Endothelial cell of umbilical vein (primary cell): Measurements from ENCODE around the gene LIAS. TPM values are rescaled to one million over a fixed set of nuclear protein-coding genes. Genes with fewer than 3 reads are reported as not detected.
"Not testable (repeated sequence)": the region's sequence is repeated elsewhere in the genome, so short reads cannot be mapped to it uniquely, and the experiment has no call there.

Experiments
- BruUV-seq: library from RNA; stranded (reverse); fragments of 400-500 nt; replicated peaks from 2 replicates; lab custom pipeline; 2021; lab: Mats Ljungman, UMichigan
- CTCF ChIA-PET: fragments of 300-600, 350-600 bp; sonication (Branson Sonifier 250); formaldehyde crosslinking; loops from one replicate; lab custom pipeline; 2021; ENCODE audit warnings: antibody characterized with exemption, inconsistent platforms; lab: Charles Lee
- POLR2A ChIA-PET: fragments of 300-600, 350-600 bp; sonication (Branson Sonifier 250); formaldehyde crosslinking; loops from one replicate; lab custom pipeline; 2021; ENCODE audit warnings: antibody characterized with exemption, inconsistent platforms; lab: Charles Lee
- DNase-seq: peaks from one replicate; pipeline ENCODE4 v3.0.0-alpha.2; 2011; ENCODE audit warnings: low read depth, low spot score
- FAIRE-seq: peaks from 2 replicates; lab custom pipeline; 2011; peaks lifted over from hg19 to GRCh38; lab: Jason Lieb, UNC
- H2AFZ ChIP-seq: 2 replicates; pipeline ENCODE4 v1.6.0; 2012; ENCODE audit warnings: low read depth, low read length, control low read depth, inconsistent platforms
- H3K27ac ChIP-seq: 2 replicates; pipeline ENCODE4 v1.5.1; 2011; ENCODE audit warnings: low read depth, mild to moderate bottlenecking, control low read depth, low read length, moderate library complexity; ENCODE audit not compliant: insufficient read depth
- H3K27me3 ChIP-seq, 2 experiments: 2 replicates each; pipeline versions ENCODE4 v1.6.0 to v1.6.1; 2011; ENCODE audit warnings: low read length in 2 of 2, mixed read lengths in 1 of 2; ENCODE audit not compliant: control insufficient read depth in 2 of 2, insufficient read depth in 2 of 2
- H3K36me3 ChIP-seq, 2 experiments: 2 replicates in 1 of 2; 3 replicates in 1 of 2; pipeline ENCODE4 v1.5.1; 2011; ENCODE audit warnings: low read length in 2 of 2, mild to moderate bottlenecking in 1 of 2, moderate library complexity in 1 of 2; ENCODE audit not compliant: control insufficient read depth in 2 of 2, insufficient read depth in 2 of 2; ENCODE audit errors: extremely low read depth in 1 of 2
- H3K4me1 ChIP-seq: 3 replicates; pipeline ENCODE4 v1.5.1; 2011; ENCODE audit warnings: mild to moderate bottlenecking, low read length; ENCODE audit not compliant: control insufficient read depth, insufficient read depth; ENCODE audit errors: extremely low read depth
- H3K4me2 ChIP-seq: 2 replicates; pipeline ENCODE4 v1.6.1; 2011; ENCODE audit warnings: low read length, control low read depth, mixed read lengths; ENCODE audit not compliant: insufficient read depth
- H3K4me3 ChIP-seq, 3 experiments: fragments of 200-600 bp in 1 of 3; sonication (generic), shearing (Covaris generic) in 1 of 3; replicated peaks in 1 of 3; 2 replicates each; pipeline ENCODE4 v1.5.1; 2011 to 2016; ENCODE audit warnings: control low read depth in 3 of 3, low read length in 3 of 3, mild to moderate bottlenecking in 2 of 3, inconsistent platforms in 1 of 3, low read depth in 1 of 3, moderate library complexity in 1 of 3; ENCODE audit not compliant: insufficient read depth in 1 of 3
- H3K79me2 ChIP-seq: 2 replicates; pipeline ENCODE4 v1.6.0; 2012; ENCODE audit warnings: low read length, inconsistent platforms; ENCODE audit not compliant: control insufficient read depth, insufficient read depth
- H3K9ac ChIP-seq: replicated peaks from 2 replicates; pipeline ENCODE3; 2011; ENCODE audit warnings: low read length, control low read depth; ENCODE audit not compliant: insufficient read depth; ENCODE audit errors: extremely low read depth
- H3K9me1 ChIP-seq: replicated peaks from 3 replicates; pipeline ENCODE4 v1.6.0; 2011; ENCODE audit warnings: mild to moderate bottlenecking, low read length; ENCODE audit not compliant: control insufficient read depth, insufficient read depth; ENCODE audit errors: extremely low read depth
- H3K9me3 ChIP-seq: replicated peaks from 2 replicates; pipeline ENCODE4 v1.5.1; 2012; ENCODE audit warnings: low read length, inconsistent platforms; ENCODE audit not compliant: control insufficient read depth, insufficient read depth
- H4K20me1 ChIP-seq: replicated peaks from 2 replicates; pipeline ENCODE3; 2011; ENCODE audit warnings: mild to moderate bottlenecking, low read length; ENCODE audit not compliant: control insufficient read depth, insufficient read depth; ENCODE audit errors: extremely low read depth
- EZH2 ChIP-seq: IDR thresholded peaks from 2 replicates; pipeline ENCODE4 v1.6.1; 2012; ENCODE audit warnings: borderline replicate concordance, low read depth, mild to moderate bottlenecking, moderate library complexity, low read length, inconsistent platforms; ENCODE audit not compliant: severe bottlenecking
- FOS ChIP-seq: IDR thresholded peaks from 2 replicates; pipeline ENCODE4 v1.6.1; 2011; ENCODE audit warnings: mild to moderate bottlenecking, low read length, moderate library complexity, borderline replicate concordance; ENCODE audit not compliant: insufficient read depth
- GATA2 ChIP-seq: IDR thresholded peaks from 2 replicates; pipeline ENCODE4 v1.7.0; 2011; ENCODE audit warnings: low read depth, mild to moderate bottlenecking, moderate library complexity, mixed read lengths, low read length; ENCODE audit not compliant: insufficient read length, insufficient read depth
- JUN ChIP-seq: IDR thresholded peaks from 2 replicates; pipeline ENCODE4 v1.6.1; 2011; ENCODE audit warnings: borderline replicate concordance, low read depth; ENCODE audit not compliant: insufficient read length, insufficient read depth
- MYC ChIP-seq: IDR thresholded peaks from one replicate; pipeline ENCODE4 v1.6.1; 2011; ENCODE audit warnings: mild to moderate bottlenecking, low read depth, low read length
- POLR2A ChIP-seq: IDR thresholded peaks from 2 replicates; pipeline ENCODE4 v1.6.1; 2012; ENCODE audit warnings: low read depth, mild to moderate bottlenecking, control low read depth, low read length
- POLR2AphosphoS5 ChIP-seq: IDR thresholded peaks from 2 replicates; pipeline ENCODE4 v1.6.1; 2012; ENCODE audit warnings: low read depth, mild to moderate bottlenecking, control low read depth, low read length, moderate library complexity; ENCODE audit not compliant: insufficient read depth
- dilution Hi-C: fragments of 300-500 bp; cut with MboI; formaldehyde crosslinking; loops from one replicate; pipeline ENCODE4 v1.15.0; 2019; ENCODE audit warnings: low sequenced_read_pairs; ENCODE audit not compliant: extremely low pct_ligation_motif_present
- intact Hi-C: fragments of 100-400 bp; cut with micrococcal nuclease; formaldehyde crosslinking; loops from one replicate; pipeline ENCODE4 v1.10.0; 2022
- polyA plus RNA-seq, 4 experiments: library from polyadenylated mRNA; depleted of rRNA in 3 of 4; stranded (reverse) in 3 of 4; unstranded in 1 of 4; fragments of >200 nt; gene quantifications; 2 replicates each; pipeline versions ENCODE4 v1.2.1 to v1.2.3, GENCODE V29; 2011 to 2012; ENCODE audit warnings: missing spikeins in 1 of 4
- total RNA-seq: library from RNA; stranded (reverse); gene quantifications from 2 replicates; pipeline ENCODE4 v1.2.3, GENCODE V29; 2021
- TF ChIP-seq, protein P1 (sequence below), 2 donors: IDR thresholded peaks; 1 replicate in 1 of 2; 2 replicates in 1 of 2; pipeline ENCODE4 v1.5.1; 2011; ENCODE audit warnings: low read length in 2 of 2, mild to moderate bottlenecking in 2 of 2, moderate library complexity in 2 of 2, control low read depth in 1 of 2, inconsistent platforms in 1 of 2, low read depth in 1 of 2; ENCODE audit not compliant: insufficient read depth in 1 of 2; ENCODE audit errors: extremely low read depth in 1 of 2
- TF ChIP-seq, protein P2 (sequence below): IDR thresholded peaks from 2 replicates; pipeline ENCODE4 v1.6.1; 2011; ENCODE audit not compliant: insufficient read depth, insufficient read length

The LIAS gene
- total and polyA plus RNA-seq, 2 donors (not counting 3 experiments of a cell fraction or from before 2014, with no cell fraction given) = 5.5 to 11.3 TPM

- Histone ChIP-seq H3K4me2 (no peak overlapping the region), H3K27ac (no peak overlapping the region), H3K79me2 (no peaks in the 10 kb centered on the region), H4K20me1 (no peaks in the 10 kb centered on the region), H3K9ac (no peak overlapping the region), H3K9me1 (no peaks in the 10 kb centered on the region), H3K4me3 (no peak overlapping the region), H2AFZ (no peak overlapping the region), H3K4me1 (no peaks in the 10 kb centered on the region), H3K27me3 (no peaks in the 10 kb centered on the region), H3K9me3 (no peaks in the 10 kb centered on the region), H3K36me3 (no peaks in the 10 kb centered on the region)
- BruUV-seq = no TSS peak
- FAIRE-seq (no peak), DNase-seq (no peak)
- dilution Hi-C loops (no loop called here), intact Hi-C loops (no loop called here)
- TF ChIP-seq POLR2AphosphoS5 (no peak), JUN (no peak), FOS (no peak), EZH2 (no peak), POLR2A (no peak), GATA2 (no peak), MYC (no peak)
- TF ChIP-seq, protein P1, sequence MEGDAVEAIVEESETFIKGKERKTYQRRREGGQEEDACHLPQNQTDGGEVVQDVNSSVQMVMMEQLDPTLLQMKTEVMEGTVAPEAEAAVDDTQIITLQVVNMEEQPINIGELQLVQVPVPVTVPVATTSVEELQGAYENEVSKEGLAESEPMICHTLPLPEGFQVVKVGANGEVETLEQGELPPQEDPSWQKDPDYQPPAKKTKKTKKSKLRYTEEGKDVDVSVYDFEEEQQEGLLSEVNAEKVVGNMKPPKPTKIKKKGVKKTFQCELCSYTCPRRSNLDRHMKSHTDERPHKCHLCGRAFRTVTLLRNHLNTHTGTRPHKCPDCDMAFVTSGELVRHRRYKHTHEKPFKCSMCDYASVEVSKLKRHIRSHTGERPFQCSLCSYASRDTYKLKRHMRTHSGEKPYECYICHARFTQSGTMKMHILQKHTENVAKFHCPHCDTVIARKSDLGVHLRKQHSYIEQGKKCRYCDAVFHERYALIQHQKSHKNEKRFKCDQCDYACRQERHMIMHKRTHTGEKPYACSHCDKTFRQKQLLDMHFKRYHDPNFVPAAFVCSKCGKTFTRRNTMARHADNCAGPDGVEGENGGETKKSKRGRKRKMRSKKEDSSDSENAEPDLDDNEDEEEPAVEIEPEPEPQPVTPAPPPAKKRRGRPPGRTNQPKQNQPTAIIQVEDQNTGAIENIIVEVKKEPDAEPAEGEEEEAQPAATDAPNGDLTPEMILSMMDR (IDR thresholded peaks at IDR 0.05; ENCODE audit: extremely low read depth in 1 of 2, insufficient read depth in 1 of 2, low read depth in 1 of 2, low read length in 2 of 2) = no peak
- TF ChIP-seq, protein P2, sequence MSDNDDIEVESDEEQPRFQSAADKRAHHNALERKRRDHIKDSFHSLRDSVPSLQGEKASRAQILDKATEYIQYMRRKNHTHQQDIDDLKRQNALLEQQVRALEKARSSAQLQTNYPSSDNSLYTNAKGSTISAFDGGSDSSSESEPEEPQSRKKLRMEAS = no peak
- ChIA-PET POLR2A (no interaction called here), CTCF (no interaction called here)
These were observed 36.6 kb upstream of the LIAS start for GRCh38 chr4:39422247-39422646.

- H3K27ac ChIP-seq, dilution Hi-C loops, FAIRE-seq, H3K9me3 ChIP-seq, H3K36me3 ChIP-seq, POLR2A ChIA-PET, BruUV-seq, H2AFZ ChIP-seq, H3K79me2 ChIP-seq, DNase-seq, H3K4me3 ChIP-seq, CTCF ChIA-PET, intact Hi-C loops, H3K9me1 ChIP-seq, H3K4me1 ChIP-seq, H3K27me3 ChIP-seq, H3K9ac ChIP-seq, H3K4me2 ChIP-seq, H4K20me1 ChIP-seq: not testable (repeated sequence)
These were observed 33.6 kb upstream of the LIAS start for GRCh38 chr4:39425297-39425696.
